ENCODE data around the gene SERGEF. TPM values are rescaled to one million over a fixed set of nuclear protein-coding genes. Genes with fewer than 3 reads are reported as not detected.

SERGEF gene
- total and polyA plus RNA-seq, 2 of the 4 experiments (the other 2 are of a cell fraction): 12.2 to 18.1 TPM

DNA sequence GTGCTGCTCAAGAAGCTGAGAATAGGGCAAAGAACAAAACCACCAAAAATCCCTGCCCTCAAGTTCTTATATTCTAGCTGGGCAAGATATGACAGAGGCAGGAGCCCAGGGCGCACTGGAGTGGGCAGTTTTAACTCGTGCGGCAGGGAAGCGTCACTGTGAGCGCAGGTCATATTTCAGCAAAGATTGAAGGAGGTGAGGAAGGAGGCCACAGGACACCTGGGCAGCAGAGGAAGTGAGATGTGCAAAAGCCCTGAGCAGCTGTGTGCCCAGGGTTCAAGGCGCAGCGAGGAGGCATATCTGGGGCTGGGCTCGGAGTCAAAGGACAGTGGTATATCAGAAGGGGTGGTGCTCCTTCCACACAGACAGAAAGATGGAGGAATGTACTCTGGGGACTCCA, 264.8 kb downstream of the SERGEF start:
- no TSS peak for BruUV-seq (replicated peaks)
- Histone ChIP-seq H4K5ac (ENCODE audit: low read depth, low read length) (no peak overlapping the region), H3K4me1 (ENCODE audit: control insufficient read depth, insufficient read depth, low read length) (no peaks in the 10 kb centered on the region), H3K27ac (ENCODE audit: insufficient read depth, low read length) (no peak overlapping the region), H3K56ac (ENCODE audit: extremely low read depth, insufficient read depth, low read length) (no peak overlapping the region), H3K14ac (replicated peaks; ENCODE audit: low read depth, low read length) (no peak overlapping the region), H3K4ac (ENCODE audit: low read depth, low read length) (no peak overlapping the region), H3K4me3 (ENCODE audit: insufficient read depth, low read depth, low read length) (no peak overlapping the region), H3K23ac (ENCODE audit: low read depth, low read length) (no peak overlapping the region), H4K91ac (ENCODE audit: insufficient read depth, low read depth, low read length) (no peak overlapping the region), H2BK5ac (ENCODE audit: low read depth, low read length, poor library complexity, severe bottlenecking) (no peak overlapping the region), H3K36me3 (ENCODE audit: control insufficient read depth, insufficient read depth, low read length) (no peaks in the 10 kb centered on the region), H2BK120ac (ENCODE audit: low read depth, low read length) (no peak overlapping the region), H4K8ac (ENCODE audit: low read depth in 2 of 2, low read length in 2 of 2) (no peak overlapping the region), H2AK9ac (replicated peaks; ENCODE audit: low read depth, low read length, poor library complexity) (no peak overlapping the region), H3K9me3 (ENCODE audit: control insufficient read depth, insufficient read depth, low read length) (no peaks in the 10 kb centered on the region), H2AK5ac (ENCODE audit: low read depth, low read length) (no peak overlapping the region), H2AFZ (replicated peaks; ENCODE audit: low read length, poor library complexity) (no peak overlapping the region), H2BK20ac (ENCODE audit: low read depth, low read length) (no peak overlapping the region), H3K9ac (ENCODE audit: low read depth, low read length) (no peak overlapping the region), H3K27me3 (ENCODE audit: control insufficient read depth, insufficient read depth, low read length) (peaks cover 18% of the 10 kb centered on the region), H2BK15ac (ENCODE audit: low read depth, low read length) (no peak overlapping the region), H4K20me1 (ENCODE audit: insufficient read depth, low read length) (no peaks in the 10 kb centered on the region; the same call in 1 of the 2 replicates), H3K18ac (ENCODE audit: low read depth, low read length) (no peak overlapping the region), H3K9me1 (ENCODE audit: insufficient read depth, low read length) (no peaks in the 10 kb centered on the region), H3K79me1 (ENCODE audit: low read depth in 1 of 2, low read length in 2 of 2) (no peaks in the 10 kb centered on the region), H3K4me2 (ENCODE audit: low read depth, low read length) (no peak overlapping the region)
- ATAC-seq (ENCODE audit: low read depth) (no peak), DNase-seq (no peak)
- in situ Hi-C loops (cut with MboI; ENCODE audit: low sequenced_read_pairs) (no loop called here), dilution Hi-C loops (cut with HindIII; ENCODE audit: low sequenced_read_pairs, unreplicated experiment) (loop anchor here (25.0 kb wide), 1 partner anchor 239 kb away; no protein-coding TSS in a partner anchor), intact Hi-C loops (cut with micrococcal nuclease) (no loop called here)
- TF ChIP-seq MAFK (IDR thresholded peaks at IDR 0.05; ENCODE audit: low read depth, low read length): no peak
- no peak for TF ChIP-seq MAZ (IDR thresholded peaks at IDR 0.05; ENCODE audit: borderline replicate concordance, low read depth, low read length)
- no peak for TF ChIP-seq MXI1 (IDR thresholded peaks at IDR 0.05; ENCODE audit: borderline replicate concordance, low read depth, low read length)
- TF ChIP-seq, protein P1, sequence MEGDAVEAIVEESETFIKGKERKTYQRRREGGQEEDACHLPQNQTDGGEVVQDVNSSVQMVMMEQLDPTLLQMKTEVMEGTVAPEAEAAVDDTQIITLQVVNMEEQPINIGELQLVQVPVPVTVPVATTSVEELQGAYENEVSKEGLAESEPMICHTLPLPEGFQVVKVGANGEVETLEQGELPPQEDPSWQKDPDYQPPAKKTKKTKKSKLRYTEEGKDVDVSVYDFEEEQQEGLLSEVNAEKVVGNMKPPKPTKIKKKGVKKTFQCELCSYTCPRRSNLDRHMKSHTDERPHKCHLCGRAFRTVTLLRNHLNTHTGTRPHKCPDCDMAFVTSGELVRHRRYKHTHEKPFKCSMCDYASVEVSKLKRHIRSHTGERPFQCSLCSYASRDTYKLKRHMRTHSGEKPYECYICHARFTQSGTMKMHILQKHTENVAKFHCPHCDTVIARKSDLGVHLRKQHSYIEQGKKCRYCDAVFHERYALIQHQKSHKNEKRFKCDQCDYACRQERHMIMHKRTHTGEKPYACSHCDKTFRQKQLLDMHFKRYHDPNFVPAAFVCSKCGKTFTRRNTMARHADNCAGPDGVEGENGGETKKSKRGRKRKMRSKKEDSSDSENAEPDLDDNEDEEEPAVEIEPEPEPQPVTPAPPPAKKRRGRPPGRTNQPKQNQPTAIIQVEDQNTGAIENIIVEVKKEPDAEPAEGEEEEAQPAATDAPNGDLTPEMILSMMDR (conservative IDR thresholded peaks at IDR 0.05; ENCODE audit: low read depth, low read length): no peak
- TF ChIP-seq, protein P2, sequence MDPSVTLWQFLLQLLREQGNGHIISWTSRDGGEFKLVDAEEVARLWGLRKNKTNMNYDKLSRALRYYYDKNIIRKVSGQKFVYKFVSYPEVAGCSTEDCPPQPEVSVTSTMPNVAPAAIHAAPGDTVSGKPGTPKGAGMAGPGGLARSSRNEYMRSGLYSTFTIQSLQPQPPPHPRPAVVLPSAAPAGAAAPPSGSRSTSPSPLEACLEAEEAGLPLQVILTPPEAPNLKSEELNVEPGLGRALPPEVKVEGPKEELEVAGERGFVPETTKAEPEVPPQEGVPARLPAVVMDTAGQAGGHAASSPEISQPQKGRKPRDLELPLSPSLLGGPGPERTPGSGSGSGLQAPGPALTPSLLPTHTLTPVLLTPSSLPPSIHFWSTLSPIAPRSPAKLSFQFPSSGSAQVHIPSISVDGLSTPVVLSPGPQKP (IDR thresholded peaks at IDR 0.05; ENCODE audit: borderline replicate concordance, low read depth, low read length): no peak
- TF ChIP-seq, protein P3, sequence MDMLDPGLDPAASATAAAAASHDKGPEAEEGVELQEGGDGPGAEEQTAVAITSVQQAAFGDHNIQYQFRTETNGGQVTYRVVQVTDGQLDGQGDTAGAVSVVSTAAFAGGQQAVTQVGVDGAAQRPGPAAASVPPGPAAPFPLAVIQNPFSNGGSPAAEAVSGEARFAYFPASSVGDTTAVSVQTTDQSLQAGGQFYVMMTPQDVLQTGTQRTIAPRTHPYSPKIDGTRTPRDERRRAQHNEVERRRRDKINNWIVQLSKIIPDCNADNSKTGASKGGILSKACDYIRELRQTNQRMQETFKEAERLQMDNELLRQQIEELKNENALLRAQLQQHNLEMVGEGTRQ (IDR thresholded peaks at IDR 0.05; ENCODE audit: low read depth, low read length): no peak
- POLR2A ChIA-PET (ENCODE audit: unreplicated experiment): no interaction called here
- 82% methylated on average over 2 of the region's 8 CpGs; no CpG with 5 or more reads in 1 of the 2 experiments for WGBS, 2 experiments (ENCODE audit: extremely low coverage in 2 of 2, insufficient read length in 1 of 2)
- CTCF ChIA-PET: interaction anchor here (1.0 kb wide), 1 partner anchor 13 kb away, joined by 3 read pairs; no protein-coding TSS in a partner anchor

Measured in IMR-90 (cell line).